Measurements from ENCODE around the gene PEX10.

PEX10 gene

GRCh38 chr1:2404142-2404889 lies 8.0 kb downstream of the PEX10 start:
- DNase-seq, result no peak

GRCh38 chr1:2403273-2403672 lies 9.1 kb downstream of the PEX10 start:
- no peak for DNase-seq

GRCh38 chr1:2402420-2402819 lies 9.9 kb downstream of the PEX10 start:
- no peak for DNase-seq

GRCh38 chr1:2400950-2401649 lies 11.3 kb downstream of the PEX10 start:
- no peak for DNase-seq

GRCh38 chr1:2400576-2400909 lies 11.8 kb downstream of the PEX10 start:
- DNase-seq, result no peak

- DNase-seq, result no peak
These were observed 12.3 kb downstream of the PEX10 start for GRCh38 chr1:2399890-2400575.

GRCh38 chr1:2398871-2399270 lies 13.5 kb downstream of the PEX10 start:
- no peak for DNase-seq

GRCh38 chr1:2397007-2397679 lies 15.2 kb downstream of the PEX10 start:
- no peak for DNase-seq

GRCh38 chr1:2396476-2396875 lies 15.9 kb downstream of the PEX10 start:
- no peak for DNase-seq

GRCh38 chr1:2396059-2396458 lies 16.3 kb downstream of the PEX10 start:
- no peak for DNase-seq

- no peak for DNase-seq
These were observed 17.1 kb downstream of the PEX10 start for GRCh38 chr1:2395245-2395644.

- no peak for DNase-seq
These were observed 17.6 kb downstream of the PEX10 start for GRCh38 chr1:2394761-2395160.

GRCh38 chr1:2394220-2394619 lies 18.1 kb downstream of the PEX10 start:
- DNase-seq, result no peak

GRCh38 chr1:2393471-2393877 lies 18.9 kb downstream of the PEX10 start:
- DNase-seq, result no peak

- no peak for DNase-seq
These were observed 19.7 kb downstream of the PEX10 start for GRCh38 chr1:2392686-2393085.

GRCh38 chr1:2391931-2392509 lies 20.3 kb downstream of the PEX10 start:
- no peak for DNase-seq

- DNase-seq, result peak; percentile 97 to 100 (median 99)
These were observed 21.1 kb downstream of the PEX10 start, which contains the start of the genes MORN1 and RER1 for GRCh38 chr1:2391041-2391930. MORN1 (minus strand) TSS chr1:2391554; CDS start chr1:2391533, 21 bp downstream. RER1 (plus strand) TSS chr1:2391841; CDS start chr1:2395791, 3,950 bp downstream.

- no peak for DNase-seq
These were observed 22.7 kb downstream of the PEX10 start for GRCh38 chr1:2389644-2390043.

GRCh38 chr1:2388004-2388913 lies 24.1 kb downstream of the PEX10 start:
- DNase-seq, result no peak
